WTC11 (cell line): ENCODE results near the gene LDAH. TPM values are rescaled to one million over a fixed set of nuclear protein-coding genes. Genes with fewer than 3 reads are reported as not detected.
A peak's percentile ranks its signal among the peaks of the same experiment; 100 is the strongest.

ENCODE experiments used
- ATAC-seq: fragments of 200-7000 bp; cut with Tn5 transposase; 2 replicates; pipeline ENCODE4 v1.10.0; 2021; ENCODE audit warnings: mild to moderate bottlenecking, moderate library complexity
- CTCF ChIA-PET: fragments of 300-600 bp; sonication (Branson Sonifier 250); formaldehyde crosslinking; loops from one replicate; lab custom pipeline; 2021; ENCODE audit warnings: antibody characterized with exemption; lab: Charles Lee
- POLR2A ChIA-PET: fragments of 350-600 bp; sonication (Branson Sonifier 250); formaldehyde crosslinking; loops from one replicate; lab custom pipeline; 2021; ENCODE audit warnings: antibody characterized with exemption; lab: Charles Lee
- DNase-seq: peaks from one replicate; pipeline ENCODE4 v3.0.0; 2021; ENCODE audit warnings: low spot score
- H3K27ac Mint-ChIP-seq: 2 replicates; pipeline ENCODE4 v1.8.0; 2021; ENCODE audit warnings: mixed read lengths
- H3K27me3 Mint-ChIP-seq: 2 replicates; pipeline ENCODE4 v1.8.0; 2021; ENCODE audit warnings: low read depth, mild to moderate bottlenecking, moderate library complexity, mixed read lengths
- H3K36me3 Mint-ChIP-seq: 2 replicates; pipeline ENCODE4 v1.8.0; 2021; ENCODE audit warnings: mixed read lengths
- H3K4me1 Mint-ChIP-seq: 2 replicates; pipeline ENCODE4 v1.8.0; 2022; ENCODE audit warnings: mixed read lengths
- H3K4me3 Mint-ChIP-seq: 2 replicates; pipeline ENCODE4 v1.8.0; 2021; ENCODE audit warnings: mild to moderate bottlenecking, moderate library complexity, mixed read lengths
- H3K9me3 Mint-ChIP-seq: 2 replicates; pipeline ENCODE4 v1.8.0; 2021; ENCODE audit warnings: mixed read lengths
- GABPB1 ChIP-seq: sonication (generic); formaldehyde crosslinking; IDR thresholded peaks from 2 replicates; pipeline ENCODE4 v1.8.1; 2023; ENCODE audit warnings: mild to moderate bottlenecking, missing genetic modification reagents
- NR1H2 ChIP-seq: sonication (generic); formaldehyde crosslinking; IDR thresholded peaks from 2 replicates; pipeline ENCODE4 v1.9.0; 2021; ENCODE audit warnings: mild to moderate bottlenecking, moderate library complexity, missing genetic modification reagents
- RELA ChIP-seq: sonication (generic); formaldehyde crosslinking; IDR thresholded peaks from 2 replicates; pipeline ENCODE4 v1.8.1; 2022; ENCODE audit warnings: missing genetic modification reagents, mild to moderate bottlenecking, borderline replicate concordance
- RORB ChIP-seq: fragments of 250-450 bp; sonication (Bioruptor Pico); IDR thresholded peaks from 2 replicates; pipeline ENCODE4 v1.9.0; 2021; ENCODE audit warnings: mild to moderate bottlenecking
- SMAD3 ChIP-seq: sonication (generic); formaldehyde crosslinking; IDR thresholded peaks from 2 replicates; pipeline ENCODE4 v1.8.0; 2022; ENCODE audit warnings: missing genetic modification reagents, mild to moderate bottlenecking, borderline replicate concordance
- SMAD4 ChIP-seq: sonication (generic); formaldehyde crosslinking; IDR thresholded peaks from 2 replicates; pipeline ENCODE4 v1.8.0; 2022; ENCODE audit warnings: mild to moderate bottlenecking, missing genetic modification reagents
- ZNF138 ChIP-seq: sonication (generic); formaldehyde crosslinking; conservative IDR thresholded peaks from 2 replicates; pipeline ENCODE4 v1.8.1; 2022; ENCODE audit warnings: mild to moderate bottlenecking, moderate library complexity, missing genetic modification reagents
- total RNA-seq: library from RNA; stranded (reverse); gene quantifications from 3 replicates; pipeline ENCODE4 v1.2.3, GENCODE V29; 2021
- TF ChIP-seq, protein P1 (sequence below): fragments of 250-450 bp; sonication (Bioruptor Pico); IDR thresholded peaks from 2 replicates; pipeline ENCODE4 v1.9.0; 2021; ENCODE audit warnings: mild to moderate bottlenecking, borderline replicate concordance
- TF ChIP-seq, protein P2 (sequence below): fragments of 250-450 bp; sonication (Bioruptor Pico); IDR thresholded peaks from 2 replicates; pipeline ENCODE4 v1.9.0; 2021; ENCODE audit warnings: moderate library complexity, mild to moderate bottlenecking, inconsistent platforms, borderline replicate concordance
- TF ChIP-seq, protein P3 (sequence below): sonication (generic); formaldehyde crosslinking; IDR thresholded peaks from 2 replicates; pipeline ENCODE4 v1.8.1; 2022; ENCODE audit warnings: low read depth, mild to moderate bottlenecking, moderate library complexity, missing genetic modification reagents, borderline replicate concordance
- TF ChIP-seq, protein P4 (sequence below): fragments of 200-600 bp; IDR thresholded peaks from 2 replicates; pipeline ENCODE4 v1.8.0; 2022; ENCODE audit warnings: antibody characterized with exemption
- TF ChIP-seq, protein P5 (sequence below): sonication (generic); formaldehyde crosslinking; IDR thresholded peaks from 2 replicates; pipeline ENCODE4 v1.8.1; 2023; ENCODE audit warnings: mild to moderate bottlenecking, missing genetic modification reagents
- TF ChIP-seq, protein P6 (sequence below): sonication (generic); formaldehyde crosslinking; IDR thresholded peaks from 2 replicates; pipeline ENCODE4 v1.8.1; 2023; ENCODE audit warnings: mild to moderate bottlenecking, missing genetic modification reagents, borderline replicate concordance
- TF ChIP-seq, protein P7 (sequence below): sonication (generic); formaldehyde crosslinking; IDR thresholded peaks from 2 replicates; pipeline ENCODE4 v1.8.1; 2023; ENCODE audit warnings: mild to moderate bottlenecking, missing genetic modification reagents, moderate library complexity
- TF ChIP-seq, protein P8 (sequence below): sonication (generic); formaldehyde crosslinking; IDR thresholded peaks from 2 replicates; pipeline ENCODE4 v1.8.1; 2023; ENCODE audit warnings: mild to moderate bottlenecking, moderate library complexity, missing genetic modification reagents

LDAH gene
- total RNA-seq, 1 experiment from 2014 or later, result 20.5 TPM

DNA sequence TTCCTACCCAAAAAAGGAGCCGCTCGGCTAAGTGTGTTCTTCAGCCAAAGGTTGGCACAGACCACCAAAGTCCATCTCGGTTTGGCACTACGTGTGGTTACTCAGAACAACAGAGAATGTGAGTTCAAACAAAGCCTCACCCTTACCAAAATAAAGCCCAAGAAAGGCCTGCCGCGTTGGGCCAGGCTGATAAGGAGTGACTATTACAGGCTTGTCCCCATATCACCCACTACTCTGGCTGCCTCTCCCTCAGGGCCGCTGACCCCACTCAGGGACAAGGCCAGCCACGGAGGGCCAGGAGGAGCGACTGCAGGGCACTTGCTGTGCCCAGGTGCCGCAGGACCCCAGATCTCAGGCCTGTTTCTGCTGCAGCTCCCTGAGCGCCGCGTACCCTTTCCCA, 185.8 kb downstream of the LDAH start (continued):
- TF ChIP-seq, protein P1, sequence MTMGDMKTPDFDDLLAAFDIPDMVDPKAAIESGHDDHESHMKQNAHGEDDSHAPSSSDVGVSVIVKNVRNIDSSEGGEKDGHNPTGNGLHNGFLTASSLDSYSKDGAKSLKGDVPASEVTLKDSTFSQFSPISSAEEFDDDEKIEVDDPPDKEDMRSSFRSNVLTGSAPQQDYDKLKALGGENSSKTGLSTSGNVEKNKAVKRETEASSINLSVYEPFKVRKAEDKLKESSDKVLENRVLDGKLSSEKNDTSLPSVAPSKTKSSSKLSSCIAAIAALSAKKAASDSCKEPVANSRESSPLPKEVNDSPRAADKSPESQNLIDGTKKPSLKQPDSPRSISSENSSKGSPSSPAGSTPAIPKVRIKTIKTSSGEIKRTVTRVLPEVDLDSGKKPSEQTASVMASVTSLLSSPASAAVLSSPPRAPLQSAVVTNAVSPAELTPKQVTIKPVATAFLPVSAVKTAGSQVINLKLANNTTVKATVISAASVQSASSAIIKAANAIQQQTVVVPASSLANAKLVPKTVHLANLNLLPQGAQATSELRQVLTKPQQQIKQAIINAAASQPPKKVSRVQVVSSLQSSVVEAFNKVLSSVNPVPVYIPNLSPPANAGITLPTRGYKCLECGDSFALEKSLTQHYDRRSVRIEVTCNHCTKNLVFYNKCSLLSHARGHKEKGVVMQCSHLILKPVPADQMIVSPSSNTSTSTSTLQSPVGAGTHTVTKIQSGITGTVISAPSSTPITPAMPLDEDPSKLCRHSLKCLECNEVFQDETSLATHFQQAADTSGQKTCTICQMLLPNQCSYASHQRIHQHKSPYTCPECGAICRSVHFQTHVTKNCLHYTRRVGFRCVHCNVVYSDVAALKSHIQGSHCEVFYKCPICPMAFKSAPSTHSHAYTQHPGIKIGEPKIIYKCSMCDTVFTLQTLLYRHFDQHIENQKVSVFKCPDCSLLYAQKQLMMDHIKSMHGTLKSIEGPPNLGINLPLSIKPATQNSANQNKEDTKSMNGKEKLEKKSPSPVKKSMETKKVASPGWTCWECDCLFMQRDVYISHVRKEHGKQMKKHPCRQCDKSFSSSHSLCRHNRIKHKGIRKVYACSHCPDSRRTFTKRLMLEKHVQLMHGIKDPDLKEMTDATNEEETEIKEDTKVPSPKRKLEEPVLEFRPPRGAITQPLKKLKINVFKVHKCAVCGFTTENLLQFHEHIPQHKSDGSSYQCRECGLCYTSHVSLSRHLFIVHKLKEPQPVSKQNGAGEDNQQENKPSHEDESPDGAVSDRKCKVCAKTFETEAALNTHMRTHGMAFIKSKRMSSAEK, result no peak
- TF ChIP-seq, protein P2, sequence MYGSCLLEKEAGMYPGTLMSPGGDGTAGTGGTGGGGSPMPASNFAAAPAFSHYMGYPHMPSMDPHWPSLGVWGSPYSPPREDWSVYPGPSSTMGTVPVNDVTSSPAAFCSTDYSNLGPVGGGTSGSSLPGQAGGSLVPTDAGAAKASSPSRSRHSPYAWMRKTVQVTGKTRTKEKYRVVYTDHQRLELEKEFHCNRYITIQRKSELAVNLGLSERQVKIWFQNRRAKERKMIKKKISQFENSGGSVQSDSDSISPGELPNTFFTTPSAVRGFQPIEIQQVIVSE (CRISPR knock-in tag), result no peak
- TF ChIP-seq, protein P3, sequence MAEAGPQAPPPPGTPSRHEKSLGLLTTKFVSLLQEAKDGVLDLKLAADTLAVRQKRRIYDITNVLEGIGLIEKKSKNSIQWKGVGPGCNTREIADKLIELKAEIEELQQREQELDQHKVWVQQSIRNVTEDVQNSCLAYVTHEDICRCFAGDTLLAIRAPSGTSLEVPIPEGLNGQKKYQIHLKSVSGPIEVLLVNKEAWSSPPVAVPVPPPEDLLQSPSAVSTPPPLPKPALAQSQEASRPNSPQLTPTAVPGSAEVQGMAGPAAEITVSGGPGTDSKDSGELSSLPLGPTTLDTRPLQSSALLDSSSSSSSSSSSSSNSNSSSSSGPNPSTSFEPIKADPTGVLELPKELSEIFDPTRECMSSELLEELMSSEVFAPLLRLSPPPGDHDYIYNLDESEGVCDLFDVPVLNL (CRISPR knock-in tag), result no peak

DNA sequence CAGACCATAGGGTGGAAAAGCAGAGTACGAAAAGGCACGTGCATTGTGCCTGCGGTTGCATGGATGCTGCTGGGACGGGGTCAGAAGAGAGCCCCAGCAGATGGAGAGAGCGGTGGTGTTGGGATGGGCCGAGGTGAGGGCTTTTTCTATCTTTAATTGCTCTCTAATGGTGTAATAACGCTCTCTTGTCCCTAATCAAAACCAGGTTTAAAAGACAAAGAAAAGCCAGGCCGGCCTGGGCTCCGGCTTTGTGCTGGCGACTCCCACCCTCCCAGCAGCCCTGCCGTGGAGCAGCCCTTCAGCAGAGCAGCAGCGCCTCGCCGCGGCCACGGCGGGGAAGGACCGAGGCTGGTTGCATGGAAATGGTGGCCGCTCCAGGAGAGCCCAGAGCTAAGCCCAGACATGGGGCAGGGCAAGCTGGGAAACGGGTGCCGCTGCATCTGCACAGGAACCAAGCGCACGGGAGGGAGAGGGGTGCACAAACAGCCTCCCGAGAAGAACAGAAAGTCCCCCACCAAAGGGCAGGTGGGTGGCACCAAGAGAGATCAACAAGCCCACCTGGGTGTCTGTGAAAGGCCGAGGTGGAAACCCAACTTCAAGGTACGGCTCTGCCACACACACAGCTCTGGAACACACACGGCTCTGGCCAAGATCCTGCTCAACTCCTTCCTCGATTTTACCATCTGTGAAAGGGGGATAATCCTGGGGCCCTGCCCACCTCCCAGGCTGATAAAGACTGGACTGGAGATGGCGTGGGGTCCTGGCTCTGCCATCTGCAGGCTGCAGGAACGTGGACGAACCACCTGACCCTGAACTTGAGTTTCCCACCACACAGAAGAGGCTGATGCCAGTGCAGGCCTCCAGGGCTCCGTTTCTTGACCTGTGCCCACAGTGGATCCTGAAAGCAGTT, 187.0 kb downstream of the LDAH start:
- H3K4me3 Mint-ChIP-seq, result no peak overlapping the region
- ATAC-seq, result peak; percentile 96
- CTCF ChIA-PET, result interaction anchor here (0.6 to 6.2 kb wide), 57 partner anchors 8 to 394 kb away, joined by 3 to 118 read pairs (median 5); partner anchors contain the start of genes GDF7, HS1BP3 and RHOB

More for the DNA sequence above, 187.0 kb downstream of the LDAH start:
- H3K27me3 Mint-ChIP-seq, result no peaks in the 10 kb centered on the region
- TF ChIP-seq, protein P4, sequence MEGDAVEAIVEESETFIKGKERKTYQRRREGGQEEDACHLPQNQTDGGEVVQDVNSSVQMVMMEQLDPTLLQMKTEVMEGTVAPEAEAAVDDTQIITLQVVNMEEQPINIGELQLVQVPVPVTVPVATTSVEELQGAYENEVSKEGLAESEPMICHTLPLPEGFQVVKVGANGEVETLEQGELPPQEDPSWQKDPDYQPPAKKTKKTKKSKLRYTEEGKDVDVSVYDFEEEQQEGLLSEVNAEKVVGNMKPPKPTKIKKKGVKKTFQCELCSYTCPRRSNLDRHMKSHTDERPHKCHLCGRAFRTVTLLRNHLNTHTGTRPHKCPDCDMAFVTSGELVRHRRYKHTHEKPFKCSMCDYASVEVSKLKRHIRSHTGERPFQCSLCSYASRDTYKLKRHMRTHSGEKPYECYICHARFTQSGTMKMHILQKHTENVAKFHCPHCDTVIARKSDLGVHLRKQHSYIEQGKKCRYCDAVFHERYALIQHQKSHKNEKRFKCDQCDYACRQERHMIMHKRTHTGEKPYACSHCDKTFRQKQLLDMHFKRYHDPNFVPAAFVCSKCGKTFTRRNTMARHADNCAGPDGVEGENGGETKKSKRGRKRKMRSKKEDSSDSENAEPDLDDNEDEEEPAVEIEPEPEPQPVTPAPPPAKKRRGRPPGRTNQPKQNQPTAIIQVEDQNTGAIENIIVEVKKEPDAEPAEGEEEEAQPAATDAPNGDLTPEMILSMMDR, result peak; percentile 75
- TF ChIP-seq, protein P5, sequence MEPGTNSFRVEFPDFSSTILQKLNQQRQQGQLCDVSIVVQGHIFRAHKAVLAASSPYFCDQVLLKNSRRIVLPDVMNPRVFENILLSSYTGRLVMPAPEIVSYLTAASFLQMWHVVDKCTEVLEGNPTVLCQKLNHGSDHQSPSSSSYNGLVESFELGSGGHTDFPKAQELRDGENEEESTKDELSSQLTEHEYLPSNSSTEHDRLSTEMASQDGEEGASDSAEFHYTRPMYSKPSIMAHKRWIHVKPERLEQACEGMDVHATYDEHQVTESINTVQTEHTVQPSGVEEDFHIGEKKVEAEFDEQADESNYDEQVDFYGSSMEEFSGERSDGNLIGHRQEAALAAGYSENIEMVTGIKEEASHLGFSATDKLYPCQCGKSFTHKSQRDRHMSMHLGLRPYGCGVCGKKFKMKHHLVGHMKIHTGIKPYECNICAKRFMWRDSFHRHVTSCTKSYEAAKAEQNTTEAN, result no peak
- TF ChIP-seq SMAD4 (no peak), GABPB1 (CRISPR knock-in tag) (peak; percentile 65), ZNF138 (CRISPR knock-in tag) (no peak), SMAD3 (CRISPR knock-in tag) (no peak), RORB (no peak), RELA (CRISPR knock-in tag) (no peak), NR1H2 (CRISPR knock-in tag) (no peak)
- TF ChIP-seq, protein P6, sequence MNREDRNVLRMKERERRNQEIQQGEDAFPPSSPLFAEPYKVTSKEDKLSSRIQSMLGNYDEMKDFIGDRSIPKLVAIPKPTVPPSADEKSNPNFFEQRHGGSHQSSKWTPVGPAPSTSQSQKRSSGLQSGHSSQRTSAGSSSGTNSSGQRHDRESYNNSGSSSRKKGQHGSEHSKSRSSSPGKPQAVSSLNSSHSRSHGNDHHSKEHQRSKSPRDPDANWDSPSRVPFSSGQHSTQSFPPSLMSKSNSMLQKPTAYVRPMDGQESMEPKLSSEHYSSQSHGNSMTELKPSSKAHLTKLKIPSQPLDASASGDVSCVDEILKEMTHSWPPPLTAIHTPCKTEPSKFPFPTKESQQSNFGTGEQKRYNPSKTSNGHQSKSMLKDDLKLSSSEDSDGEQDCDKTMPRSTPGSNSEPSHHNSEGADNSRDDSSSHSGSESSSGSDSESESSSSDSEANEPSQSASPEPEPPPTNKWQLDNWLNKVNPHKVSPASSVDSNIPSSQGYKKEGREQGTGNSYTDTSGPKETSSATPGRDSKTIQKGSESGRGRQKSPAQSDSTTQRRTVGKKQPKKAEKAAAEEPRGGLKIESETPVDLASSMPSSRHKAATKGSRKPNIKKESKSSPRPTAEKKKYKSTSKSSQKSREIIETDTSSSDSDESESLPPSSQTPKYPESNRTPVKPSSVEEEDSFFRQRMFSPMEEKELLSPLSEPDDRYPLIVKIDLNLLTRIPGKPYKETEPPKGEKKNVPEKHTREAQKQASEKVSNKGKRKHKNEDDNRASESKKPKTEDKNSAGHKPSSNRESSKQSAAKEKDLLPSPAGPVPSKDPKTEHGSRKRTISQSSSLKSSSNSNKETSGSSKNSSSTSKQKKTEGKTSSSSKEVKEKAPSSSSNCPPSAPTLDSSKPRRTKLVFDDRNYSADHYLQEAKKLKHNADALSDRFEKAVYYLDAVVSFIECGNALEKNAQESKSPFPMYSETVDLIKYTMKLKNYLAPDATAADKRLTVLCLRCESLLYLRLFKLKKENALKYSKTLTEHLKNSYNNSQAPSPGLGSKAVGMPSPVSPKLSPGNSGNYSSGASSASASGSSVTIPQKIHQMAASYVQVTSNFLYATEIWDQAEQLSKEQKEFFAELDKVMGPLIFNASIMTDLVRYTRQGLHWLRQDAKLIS (CRISPR knock-in tag), result 0 out of 2 replicates have a peak, but pooled peaks have one; percentile 37
- TF ChIP-seq, protein P7, sequence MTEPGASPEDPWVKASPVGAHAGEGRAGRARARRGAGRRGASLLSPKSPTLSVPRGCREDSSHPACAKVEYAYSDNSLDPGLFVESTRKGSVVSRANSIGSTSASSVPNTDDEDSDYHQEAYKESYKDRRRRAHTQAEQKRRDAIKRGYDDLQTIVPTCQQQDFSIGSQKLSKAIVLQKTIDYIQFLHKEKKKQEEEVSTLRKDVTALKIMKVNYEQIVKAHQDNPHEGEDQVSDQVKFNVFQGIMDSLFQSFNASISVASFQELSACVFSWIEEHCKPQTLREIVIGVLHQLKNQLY (CRISPR knock-in tag), result no peak
- TF ChIP-seq, protein P8, sequence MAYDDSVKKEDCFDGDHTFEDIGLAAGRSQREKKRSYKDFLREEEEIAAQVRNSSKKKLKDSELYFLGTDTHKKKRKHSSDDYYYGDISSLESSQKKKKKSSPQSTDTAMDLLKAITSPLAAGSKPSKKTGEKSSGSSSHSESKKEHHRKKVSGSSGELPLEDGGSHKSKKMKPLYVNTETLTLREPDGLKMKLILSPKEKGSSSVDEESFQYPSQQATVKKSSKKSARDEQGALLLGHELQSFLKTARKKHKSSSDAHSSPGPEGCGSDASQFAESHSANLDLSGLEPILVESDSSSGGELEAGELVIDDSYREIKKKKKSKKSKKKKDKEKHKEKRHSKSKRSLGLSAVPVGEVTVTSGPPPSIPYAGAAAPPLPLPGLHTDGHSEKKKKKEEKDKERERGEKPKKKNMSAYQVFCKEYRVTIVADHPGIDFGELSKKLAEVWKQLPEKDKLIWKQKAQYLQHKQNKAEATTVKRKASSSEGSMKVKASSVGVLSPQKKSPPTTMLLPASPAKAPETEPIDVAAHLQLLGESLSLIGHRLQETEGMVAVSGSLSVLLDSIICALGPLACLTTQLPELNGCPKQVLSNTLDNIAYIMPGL (CRISPR knock-in tag), result peak; percentile 55; the same call in 1 of the 2 replicates
- POLR2A ChIA-PET, result interaction anchor here (0.7 to 4.2 kb wide), 2 partner anchors 18 to 189 kb away, joined by 3 to 42 read pairs; partner anchors contain the start of gene RHOB
- H3K4me1 Mint-ChIP-seq, result peaks cover 33% of the 10 kb centered on the region
- no peaks in the 10 kb centered on the region for H3K36me3 Mint-ChIP-seq
- peak; percentile 93 for DNase-seq
- no peaks in the 10 kb centered on the region for H3K9me3 Mint-ChIP-seq
- no peak overlapping the region for H3K27ac Mint-ChIP-seq
